Measurements from ENCODE around the gene ALG2. TPM values are rescaled to one million over a fixed set of nuclear protein-coding genes. Genes with fewer than 3 reads are reported as not detected.

ALG2 gene, protein sequence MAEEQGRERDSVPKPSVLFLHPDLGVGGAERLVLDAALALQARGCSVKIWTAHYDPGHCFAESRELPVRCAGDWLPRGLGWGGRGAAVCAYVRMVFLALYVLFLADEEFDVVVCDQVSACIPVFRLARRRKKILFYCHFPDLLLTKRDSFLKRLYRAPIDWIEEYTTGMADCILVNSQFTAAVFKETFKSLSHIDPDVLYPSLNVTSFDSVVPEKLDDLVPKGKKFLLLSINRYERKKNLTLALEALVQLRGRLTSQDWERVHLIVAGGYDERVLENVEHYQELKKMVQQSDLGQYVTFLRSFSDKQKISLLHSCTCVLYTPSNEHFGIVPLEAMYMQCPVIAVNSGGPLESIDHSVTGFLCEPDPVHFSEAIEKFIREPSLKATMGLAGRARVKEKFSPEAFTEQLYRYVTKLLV
- 32.6 and 35.2 TPM in 2 replicates for total RNA-seq (2014; rRNA removed; shearing (Covaris generic))

- Histone ChIP-seq H3K27me3 (ENCODE audit: control insufficient read depth, insufficient read depth, low read length) (no peaks in the 10 kb centered on the region), H3K4me3 (ENCODE audit: insufficient read depth, low read depth, low read length) (peak within 1 kb of the TSS; percentile 98), H3K36me3 (replicated peaks; ENCODE audit: control insufficient read depth, insufficient read depth, low read length) (peaks cover 10% of the 10 kb centered on the region)
- peak; percentile 96 for DNase-seq
These were observed at the start of gene ALG2, which contains the start of gene SEC61B for GRCh38 chr9:99221621-99222415. ALG2 (minus strand) TSS chr9:99221942; CDS start chr9:99221894, 48 bp downstream. SEC61B (plus strand) TSS chr9:99222282; CDS start chr9:99222364, 82 bp downstream.

- Histone ChIP-seq H3K27me3 (ENCODE audit: control insufficient read depth, insufficient read depth, low read length) (no peaks in the 10 kb centered on the region), H3K36me3 (replicated peaks; ENCODE audit: control insufficient read depth, insufficient read depth, low read length) (no peaks in the 10 kb centered on the region), H3K4me3 (ENCODE audit: insufficient read depth, low read depth, low read length) (no peak overlapping the region)
- DNase-seq, result no peak
These were observed 48.7 kb upstream of the ALG2 start for GRCh38 chr9:99270491-99270890.

GRCh38 chr9:99269416-99269815 lies 47.7 kb upstream of the ALG2 start:
- Histone ChIP-seq H3K36me3 (replicated peaks; ENCODE audit: control insufficient read depth, insufficient read depth, low read length) (no peaks in the 10 kb centered on the region), H3K27me3 (ENCODE audit: control insufficient read depth, insufficient read depth, low read length) (no peaks in the 10 kb centered on the region), H3K4me3 (ENCODE audit: insufficient read depth, low read depth, low read length) (no peak overlapping the region)
- DNase-seq, result no peak

DNA sequence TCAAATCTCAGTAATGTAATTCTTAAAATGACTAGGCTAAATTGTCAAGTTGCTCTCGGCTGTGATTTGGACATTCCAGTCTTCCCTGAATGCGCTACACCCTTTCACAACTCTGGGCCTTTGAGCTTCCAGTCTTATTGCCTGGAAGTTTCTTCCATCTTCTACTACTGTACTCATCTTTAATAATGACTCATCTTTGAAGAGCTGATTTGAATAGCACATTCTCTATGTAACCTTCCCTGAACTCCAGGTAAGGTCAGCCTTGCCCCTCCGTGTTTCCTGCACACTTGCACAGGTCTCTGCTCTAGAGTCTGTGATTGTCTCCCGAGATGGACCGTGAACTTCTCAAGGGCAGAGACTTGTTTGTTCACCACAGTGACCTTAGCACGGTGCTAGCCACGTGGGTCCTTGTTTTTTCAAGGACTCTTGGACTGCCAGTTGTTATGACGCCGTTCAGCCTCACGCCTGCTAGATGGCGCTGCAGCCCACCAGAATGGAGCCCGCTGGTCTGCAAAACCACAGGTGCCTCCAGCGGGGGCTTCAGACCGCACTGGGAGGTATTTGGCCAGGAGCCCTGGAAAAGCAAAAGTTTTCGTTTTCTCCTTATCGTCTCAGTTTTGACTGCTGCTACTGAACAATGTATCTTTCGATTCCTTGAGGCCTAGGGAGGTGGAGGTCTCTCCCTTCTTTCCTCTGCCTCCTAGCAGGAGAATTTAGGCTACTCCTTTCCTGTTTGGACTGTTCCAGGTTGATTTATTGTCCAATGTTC lies 44.7 kb upstream of the ALG2 start:
- DNase-seq, result peak; percentile 74
- Histone ChIP-seq H3K4me3 (ENCODE audit: insufficient read depth, low read depth, low read length) (no peak overlapping the region), H3K27me3 (ENCODE audit: control insufficient read depth, insufficient read depth, low read length) (no peaks in the 10 kb centered on the region), H3K36me3 (replicated peaks; ENCODE audit: control insufficient read depth, insufficient read depth, low read length) (no peaks in the 10 kb centered on the region)

DNA sequence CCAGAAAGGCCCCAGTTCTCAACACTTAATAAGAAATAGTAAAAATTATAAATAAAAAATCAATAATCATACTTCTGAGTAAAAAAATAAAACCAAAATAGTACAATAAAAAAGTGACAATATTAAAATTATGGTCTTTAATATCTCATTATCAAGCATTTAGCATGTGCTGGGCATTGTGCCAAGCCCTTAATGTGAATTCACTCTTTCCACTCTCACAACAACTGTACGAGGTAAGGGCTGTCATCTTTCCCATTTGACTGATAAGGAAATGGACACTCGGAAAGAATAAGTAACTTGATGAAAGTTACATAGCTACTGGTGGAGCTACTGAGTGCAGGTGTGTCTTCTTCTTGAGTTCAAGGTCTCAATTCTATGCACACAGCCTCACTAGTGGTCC lies 43.9 kb upstream of the ALG2 start:
- Histone ChIP-seq H3K4me3 (ENCODE audit: insufficient read depth, low read depth, low read length) (no peak overlapping the region), H3K27me3 (ENCODE audit: control insufficient read depth, insufficient read depth, low read length) (no peaks in the 10 kb centered on the region), H3K36me3 (replicated peaks; ENCODE audit: control insufficient read depth, insufficient read depth, low read length) (no peaks in the 10 kb centered on the region)
- no peak for DNase-seq

DNA sequence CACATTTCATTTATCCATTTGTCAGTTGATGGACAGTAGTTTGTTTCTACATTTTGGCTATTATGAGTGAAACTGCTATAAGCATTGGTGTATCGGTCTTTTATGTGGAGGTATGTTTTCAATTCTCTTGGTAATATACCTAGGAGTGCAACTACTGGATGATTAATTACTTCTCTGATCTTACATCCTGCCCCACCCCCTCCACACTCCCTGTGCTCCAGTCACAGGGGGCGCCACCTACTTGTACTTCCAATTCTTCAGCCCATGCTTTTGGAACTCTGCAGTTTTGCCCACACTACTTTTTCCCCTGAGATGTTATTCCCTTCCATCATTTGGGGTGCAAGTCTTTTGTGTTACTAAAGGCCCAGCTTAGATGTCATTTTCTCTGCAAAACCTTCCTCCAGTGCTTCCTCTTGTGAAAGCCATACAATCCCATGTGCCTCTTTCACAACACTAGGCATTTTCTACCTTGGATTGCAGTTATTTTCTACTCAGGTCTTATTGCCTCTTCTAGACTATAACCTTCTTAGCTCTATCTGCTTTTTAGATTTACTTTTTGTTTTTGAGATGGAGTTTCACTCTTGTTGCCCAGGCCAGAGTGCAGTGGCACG lies 42.4 kb upstream of the ALG2 start:
- H3K4me3 ChIP-seq (ENCODE audit: insufficient read depth, low read depth, low read length), result no peak overlapping the region
- DNase-seq, result peak; percentile 55
- no peaks in the 10 kb centered on the region for H3K27me3 ChIP-seq (ENCODE audit: control insufficient read depth, insufficient read depth, low read length)
- H3K36me3 ChIP-seq (replicated peaks; ENCODE audit: control insufficient read depth, insufficient read depth, low read length), result no peaks in the 10 kb centered on the region

DNA sequence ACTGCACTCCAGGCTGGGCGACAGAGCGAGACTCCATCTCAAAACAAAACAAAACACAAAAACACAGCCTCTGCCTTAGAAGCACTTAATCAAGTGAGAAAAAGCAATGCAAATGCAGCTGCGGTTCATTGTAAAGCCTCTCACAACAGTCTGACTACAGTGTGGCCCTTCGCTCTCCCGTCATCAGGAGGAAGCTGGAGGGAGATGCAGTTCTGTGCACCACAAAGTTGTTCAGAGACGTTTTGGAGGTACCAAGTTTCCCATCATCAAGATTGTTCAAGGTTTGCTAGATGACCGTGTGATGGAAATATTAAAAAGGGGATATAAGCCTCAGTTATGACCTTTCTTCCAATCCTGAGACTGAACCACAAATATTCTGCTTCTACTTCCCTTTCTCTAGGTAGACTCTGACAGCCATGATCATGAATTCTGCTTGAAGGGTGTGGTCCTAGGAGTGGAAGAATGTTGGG lies 41.2 kb upstream of the ALG2 start:
- Histone ChIP-seq H3K27me3 (ENCODE audit: control insufficient read depth, insufficient read depth, low read length) (no peaks in the 10 kb centered on the region), H3K4me3 (ENCODE audit: insufficient read depth, low read depth, low read length) (no peak overlapping the region), H3K36me3 (replicated peaks; ENCODE audit: control insufficient read depth, insufficient read depth, low read length) (no peaks in the 10 kb centered on the region)
- DNase-seq, result no peak

DNA sequence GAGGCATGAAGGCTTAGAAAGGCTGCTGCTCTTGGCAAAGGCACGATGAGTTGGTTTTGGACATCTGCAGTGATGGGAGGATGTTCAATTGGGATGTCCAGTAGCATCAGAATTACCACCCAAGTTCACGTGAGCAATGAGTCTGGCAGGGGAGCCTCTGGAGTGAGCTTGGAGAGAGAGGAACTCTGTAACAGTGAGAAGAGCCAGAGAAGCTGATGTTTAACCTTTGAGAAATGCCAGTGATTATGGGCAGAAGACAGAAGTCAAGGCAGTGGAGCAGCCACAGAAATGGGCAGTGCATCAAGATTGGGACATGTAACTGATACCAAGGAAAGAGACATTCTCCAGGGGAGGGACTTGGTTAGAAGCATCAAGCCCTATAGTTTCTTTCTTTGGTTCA lies 40.2 kb upstream of the ALG2 start:
- no peak for DNase-seq

DNA sequence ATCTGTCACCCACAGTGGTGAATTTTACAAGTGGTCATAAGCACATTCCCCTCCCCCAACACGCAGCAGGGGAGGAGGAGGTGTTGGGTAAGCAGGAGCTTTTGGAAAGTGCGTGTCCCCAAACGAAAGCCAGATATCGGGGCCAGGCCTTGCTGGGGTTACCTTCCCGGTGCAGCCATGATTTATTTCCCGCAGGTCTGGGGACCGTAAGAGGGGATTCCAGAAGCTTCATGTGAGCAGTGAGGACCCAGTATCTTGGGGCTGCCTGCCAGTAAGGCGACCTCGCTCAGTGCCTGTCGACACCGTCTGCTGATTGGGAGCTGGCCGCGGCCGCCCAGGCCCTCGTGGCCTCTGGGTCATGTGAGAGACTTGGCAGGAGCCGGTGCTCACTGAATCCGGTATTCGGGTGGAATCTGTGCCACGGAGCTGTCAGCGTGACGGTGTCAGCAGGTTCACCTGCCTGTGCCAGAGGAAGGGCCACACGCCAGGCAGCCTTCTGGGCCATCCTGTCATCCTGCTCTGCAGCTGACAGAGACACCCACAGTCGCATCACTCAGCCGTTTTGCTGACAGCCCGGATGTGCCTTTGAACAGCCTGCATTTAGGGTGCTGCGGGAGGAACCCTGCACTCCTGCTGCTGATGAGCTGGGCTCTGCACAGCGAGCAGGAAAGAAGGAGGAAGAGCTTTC lies 37.6 kb upstream of the ALG2 start:
- Histone ChIP-seq H3K4me3 (ENCODE audit: insufficient read depth, low read depth, low read length) (no peak overlapping the region), H3K36me3 (replicated peaks; ENCODE audit: control insufficient read depth, insufficient read depth, low read length) (no peaks in the 10 kb centered on the region), H3K27me3 (ENCODE audit: control insufficient read depth, insufficient read depth, low read length) (no peaks in the 10 kb centered on the region)
- peak; percentile 40 for DNase-seq

More for the DNA sequence above, 40.2 kb upstream of the ALG2 start:
- Histone ChIP-seq H3K27me3 (ENCODE audit: control insufficient read depth, insufficient read depth, low read length) (no peaks in the 10 kb centered on the region), H3K4me3 (ENCODE audit: insufficient read depth, low read depth, low read length) (no peak overlapping the region), H3K36me3 (replicated peaks; ENCODE audit: control insufficient read depth, insufficient read depth, low read length) (no peaks in the 10 kb centered on the region)

GRCh38 chr9:99257723-99258389 lies 36.1 kb upstream of the ALG2 start:
- H3K27me3 ChIP-seq (ENCODE audit: control insufficient read depth, insufficient read depth, low read length), result no peaks in the 10 kb centered on the region
- H3K4me3 ChIP-seq (ENCODE audit: insufficient read depth, low read depth, low read length), result no peak overlapping the region
- DNase-seq, result no peak
- H3K36me3 ChIP-seq (replicated peaks; ENCODE audit: control insufficient read depth, insufficient read depth, low read length), result no peaks in the 10 kb centered on the region

GRCh38 chr9:99255651-99256050 lies 33.9 kb upstream of the ALG2 start:
- H3K36me3 ChIP-seq (replicated peaks; ENCODE audit: control insufficient read depth, insufficient read depth, low read length), result no peaks in the 10 kb centered on the region
- H3K27me3 ChIP-seq (ENCODE audit: control insufficient read depth, insufficient read depth, low read length), result no peaks in the 10 kb centered on the region
- no peak overlapping the region for H3K4me3 ChIP-seq (ENCODE audit: insufficient read depth, low read depth, low read length)
- DNase-seq, result no peak

- H3K4me3 ChIP-seq (ENCODE audit: insufficient read depth, low read depth, low read length), result no peak overlapping the region
- H3K27me3 ChIP-seq (ENCODE audit: control insufficient read depth, insufficient read depth, low read length), result no peaks in the 10 kb centered on the region
- no peak for DNase-seq
- H3K36me3 ChIP-seq (replicated peaks; ENCODE audit: control insufficient read depth, insufficient read depth, low read length), result no peaks in the 10 kb centered on the region
These were observed 32.2 kb upstream of the ALG2 start for GRCh38 chr9:99253772-99254431.

GRCh38 chr9:99253134-99253533 lies 31.4 kb upstream of the ALG2 start:
- no peaks in the 10 kb centered on the region for H3K27me3 ChIP-seq (ENCODE audit: control insufficient read depth, insufficient read depth, low read length)
- no peak overlapping the region for H3K4me3 ChIP-seq (ENCODE audit: insufficient read depth, low read depth, low read length)
- no peak for DNase-seq
- no peaks in the 10 kb centered on the region for H3K36me3 ChIP-seq (replicated peaks; ENCODE audit: control insufficient read depth, insufficient read depth, low read length)

Data from H7 (cell line).